HG03135 (cell line): ENCODE measurements around the gene AQP12A.
"Not testable (repeated sequence)": the region's sequence is repeated elsewhere in the genome, so short reads cannot be mapped to it uniquely, and the experiment has no call there.

Experiments used
- ATAC-seq: cut with Tn5 transposase; IDR thresholded peaks from one replicate; pipeline ENCODE4 v1.9.1; 2021; ENCODE audit warnings: mild to moderate bottlenecking, moderate library complexity; ENCODE audit not compliant: unreplicated experiment

The AQP12A gene

GRCh38 chr2:240659883-240660282, 31.8 kb upstream of the AQP12A start:
- not testable (repeated sequence) for ATAC-seq

GRCh38 chr2:240662681-240663080, 29.0 kb upstream of the AQP12A start:
- no peak for ATAC-seq

- no peak for ATAC-seq
Measured at GRCh38 chr2:240663546-240664190, 28.0 kb upstream of the AQP12A start.

GRCh38 chr2:240664622-240665021, 27.0 kb upstream of the AQP12A start:
- ATAC-seq = no peak

- ATAC-seq = no peak
Measured at GRCh38 chr2:240670402-240670801, 21.3 kb upstream of the AQP12A start.

GRCh38 chr2:240670950-240671349, 20.7 kb upstream of the AQP12A start:
- no peak for ATAC-seq

GRCh38 chr2:240672076-240672700, 19.5 kb upstream of the AQP12A start:
- ATAC-seq = no peak

GRCh38 chr2:240672701-240673190, 18.9 kb upstream of the AQP12A start:
- ATAC-seq = no peak

GRCh38 chr2:240674461-240675184, 17.0 kb upstream of the AQP12A start:
- not testable (repeated sequence) for ATAC-seq

GRCh38 chr2:240675345-240675744, 16.3 kb upstream of the AQP12A start:
- not testable (repeated sequence) for ATAC-seq

- not testable (repeated sequence) for ATAC-seq
Measured at GRCh38 chr2:240678043-240678442, 13.6 kb upstream of the AQP12A start.

GRCh38 chr2:240678909-240679308, 12.8 kb upstream of the AQP12A start:
- ATAC-seq = not testable (repeated sequence)

- not testable (repeated sequence) for ATAC-seq
Measured at GRCh38 chr2:240680185-240680584, 11.5 kb upstream of the AQP12A start.

- not testable (repeated sequence) for ATAC-seq
Measured at GRCh38 chr2:240682431-240683224, 9.0 kb upstream of the AQP12A start, which contains the start of gene AQP12B. TSS of gene AQP12B (minus strand) at chr2:240682885. CDS start at chr2:240682837, 48 bp downstream.

- ATAC-seq = not testable (repeated sequence)
Measured at GRCh38 chr2:240683329-240683979, 8.2 kb upstream of the AQP12A start.

- not testable (repeated sequence) for ATAC-seq
Measured at GRCh38 chr2:240683980-240684728, 7.5 kb upstream of the AQP12A start.

GRCh38 chr2:240685771-240686371, 5.8 kb upstream of the AQP12A start:
- ATAC-seq = no peak

GRCh38 chr2:240686460-240686859, 5.2 kb upstream of the AQP12A start:
- no peak for ATAC-seq

- ATAC-seq = no peak
Measured at GRCh38 chr2:240687045-240687740, 4.5 kb upstream of the AQP12A start.
